HEK293T (cell line): Measurements from ENCODE around the gene TRERF1.

ENCODE experiments used
- CTCF ChIA-PET: fragments of 350-600 bp; formaldehyde crosslinking; extraction: SDS; loops from one replicate; lab custom pipeline; 2021; ENCODE audit warnings: antibody characterized with exemption, inconsistent platforms; lab: Yijun Ruan, JAX
- POLR2A ChIA-PET: fragments of 350-600 bp; formaldehyde crosslinking; extraction: SDS; loops from one replicate; lab custom pipeline; 2020; ENCODE audit warnings: antibody characterized with exemption, inconsistent platforms; lab: Yijun Ruan, JAX
- DNase-seq: peaks from one replicate; pipeline ENCODE4 v3.0.0; 2012; ENCODE audit warnings: mixed read lengths; ENCODE audit errors: extremely low spot score
- ARNT ChIP-seq: fragments of 450-650 bp; IDR thresholded peaks from 2 replicates; pipeline ENCODE4 v1.6.1; 2017; ENCODE audit warnings: mild to moderate bottlenecking
- BHLHE40 ChIP-seq: fragments of 450-650 bp; IDR thresholded peaks from 2 replicates; pipeline ENCODE4 v1.6.1; 2016; ENCODE audit warnings: mild to moderate bottlenecking, moderate library complexity, borderline replicate concordance
- CTBP1 ChIP-seq: fragments of 450-650 bp; IDR thresholded peaks from 2 replicates; pipeline ENCODE4 v1.6.1; 2016; ENCODE audit warnings: borderline replicate concordance
- ELF4 ChIP-seq: fragments of 450-650 bp; IDR thresholded peaks from 2 replicates; pipeline ENCODE4 v1.6.1; 2017; ENCODE audit warnings: antibody characterized with exemption
- FOXA1 ChIP-seq: fragments of 450-650 bp; IDR thresholded peaks from 2 replicates; pipeline ENCODE4 v1.6.1; 2016; ENCODE audit warnings: mild to moderate bottlenecking
- FOXK2 ChIP-seq: fragments of 450-650 bp; IDR thresholded peaks from 2 replicates; pipeline ENCODE4 v1.6.1; 2016; ENCODE audit warnings: mild to moderate bottlenecking
- FOXM1 ChIP-seq: fragments of 450-650 bp; IDR thresholded peaks from 2 replicates; pipeline ENCODE4 v1.6.1; 2017; ENCODE audit warnings: mild to moderate bottlenecking, borderline replicate concordance
- HDGF ChIP-seq: fragments of 450-650 bp; IDR thresholded peaks from 2 replicates; pipeline ENCODE4 v1.6.1; 2017; ENCODE audit warnings: antibody characterized with exemption, borderline replicate concordance
- L3MBTL2 ChIP-seq: fragments of 450-650 bp; conservative IDR thresholded peaks from 2 replicates; pipeline ENCODE4 v1.6.1; 2016; ENCODE audit warnings: mild to moderate bottlenecking
- LEF1 ChIP-seq: fragments of 450-650 bp; IDR thresholded peaks from 2 replicates; pipeline ENCODE4 v1.6.1; 2017; ENCODE audit warnings: mild to moderate bottlenecking, borderline replicate concordance
- NFRKB ChIP-seq: fragments of 450-650 bp; IDR thresholded peaks from 2 replicates; pipeline ENCODE4 v1.6.1; 2016; ENCODE audit warnings: mild to moderate bottlenecking, moderate library complexity
- SP1 ChIP-seq: fragments of 450-650 bp; IDR thresholded peaks from 2 replicates; pipeline ENCODE4 v1.6.1; 2017
- SUZ12 ChIP-seq: fragments of 450-650 bp; IDR thresholded peaks from 2 replicates; pipeline ENCODE4 v1.6.1; 2016; ENCODE audit warnings: mild to moderate bottlenecking
- TARDBP ChIP-seq: fragments of 450-650 bp; IDR thresholded peaks from 2 replicates; pipeline ENCODE4 v1.6.1; 2016
- ZNF384 ChIP-seq: fragments of 450-650 bp; IDR thresholded peaks from 2 replicates; pipeline ENCODE4 v1.6.1; 2016
- TF ChIP-seq, protein P1 (sequence below): fragments of 450-650 bp; IDR thresholded peaks from 2 replicates; pipeline ENCODE4 v1.6.1; 2016

TRERF1 gene

DNA sequence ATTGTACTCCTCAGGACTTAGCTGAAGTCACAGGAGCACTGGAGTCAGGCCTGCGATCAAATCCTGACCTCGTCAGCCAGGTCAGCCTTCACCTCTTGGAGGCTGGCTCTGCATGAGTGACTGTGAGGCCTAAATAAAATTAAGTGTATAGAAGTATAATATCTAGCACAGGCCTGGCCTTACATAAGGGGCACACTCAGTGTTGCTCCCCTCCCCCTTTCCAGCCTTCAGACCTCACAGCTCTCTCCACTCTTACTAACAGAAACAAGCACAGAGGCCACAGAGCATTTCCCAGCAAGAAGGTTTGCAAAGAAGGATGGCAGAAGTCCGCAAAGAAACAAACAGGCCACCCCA lies 84.8 kb downstream of the TRERF1 start:
- TF ChIP-seq TARDBP (no peak), ZNF384 (no peak), NFRKB (no peak), FOXM1 (no peak), L3MBTL2 (no peak), LEF1 (no peak), ARNT (no peak)
- ChIA-PET POLR2A (no interaction called here), CTCF (no interaction called here)
- no peak for DNase-seq

DNA sequence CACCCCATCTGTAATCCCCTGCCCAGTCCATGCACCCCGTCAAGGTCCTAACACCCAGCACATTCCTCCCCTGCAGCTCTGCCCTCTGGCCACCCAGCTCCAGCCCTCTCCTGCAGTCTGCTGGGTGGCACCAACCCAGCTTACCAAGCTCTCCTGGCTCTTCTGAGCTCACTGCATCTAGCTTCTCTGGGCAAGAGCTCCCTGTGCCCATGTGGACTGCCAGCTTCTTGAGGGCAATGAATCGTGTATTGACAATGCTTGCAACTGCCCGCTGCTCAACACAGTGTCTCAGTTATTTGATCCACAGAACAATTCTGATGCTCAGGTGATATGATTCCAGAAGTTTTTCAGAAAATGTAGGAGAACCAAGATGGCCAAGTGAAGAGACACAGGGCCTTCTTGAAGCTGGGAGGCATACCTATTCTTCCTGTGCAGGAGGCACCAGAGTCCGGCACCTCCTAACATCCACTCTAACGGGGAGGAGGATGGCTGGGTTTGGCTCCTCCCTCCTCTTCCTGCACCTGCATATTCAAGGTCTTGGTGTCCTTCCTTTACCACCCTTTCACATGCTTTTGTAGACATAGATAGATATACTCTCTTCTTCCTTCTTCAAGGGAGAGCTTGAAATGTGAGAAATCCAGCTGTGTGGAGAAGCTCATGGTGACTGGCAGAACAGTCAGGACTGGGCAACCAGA lies 85.6 kb downstream of the TRERF1 start:
- CTCF ChIA-PET, result no interaction called here
- TF ChIP-seq TARDBP (no peak), SP1 (no peak), L3MBTL2 (no peak), HDGF (no peak), ZNF384 (no peak), LEF1 (no peak), ELF4 (no peak), CTBP1 (no peak), NFRKB (no peak), FOXM1 (no peak), FOXA1 (no peak), SUZ12 (no peak), FOXK2 (no peak), ARNT (no peak), BHLHE40 (no peak)
- TF ChIP-seq, protein P1, sequence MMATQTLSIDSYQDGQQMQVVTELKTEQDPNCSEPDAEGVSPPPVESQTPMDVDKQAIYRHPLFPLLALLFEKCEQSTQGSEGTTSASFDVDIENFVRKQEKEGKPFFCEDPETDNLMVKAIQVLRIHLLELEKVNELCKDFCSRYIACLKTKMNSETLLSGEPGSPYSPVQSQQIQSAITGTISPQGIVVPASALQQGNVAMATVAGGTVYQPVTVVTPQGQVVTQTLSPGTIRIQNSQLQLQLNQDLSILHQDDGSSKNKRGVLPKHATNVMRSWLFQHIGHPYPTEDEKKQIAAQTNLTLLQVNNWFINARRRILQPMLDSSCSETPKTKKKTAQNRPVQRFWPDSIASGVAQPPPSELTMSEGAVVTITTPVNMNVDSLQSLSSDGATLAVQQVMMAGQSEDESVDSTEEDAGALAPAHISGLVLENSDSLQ, result no peak
- no peak for DNase-seq
- POLR2A ChIA-PET, result no interaction called here

DNA sequence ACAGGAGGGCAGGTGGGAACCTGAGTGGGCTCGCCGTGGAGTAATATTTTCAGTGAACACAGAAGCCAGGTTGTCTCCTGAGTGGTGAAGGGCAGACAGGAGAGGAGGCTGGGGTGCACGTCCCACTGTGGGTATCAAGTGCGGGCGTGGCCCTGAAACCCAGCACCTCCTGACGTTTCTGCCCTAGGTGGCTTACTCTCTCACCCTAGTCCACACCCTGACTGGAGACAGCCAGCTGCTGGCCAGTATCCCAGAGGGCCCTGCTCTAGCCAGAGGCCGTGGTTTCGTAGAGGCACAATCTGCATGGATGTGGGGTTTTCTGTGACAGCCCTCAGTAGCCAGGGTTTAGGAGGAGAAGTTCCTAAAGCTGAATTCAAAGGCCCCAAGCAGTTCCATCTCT lies 86.7 kb downstream of the TRERF1 start:
- ChIA-PET POLR2A (no interaction called here), CTCF (no interaction called here)
- TF ChIP-seq FOXK2 (no peak), BHLHE40 (no peak)
- DNase-seq, result no peak

DNA sequence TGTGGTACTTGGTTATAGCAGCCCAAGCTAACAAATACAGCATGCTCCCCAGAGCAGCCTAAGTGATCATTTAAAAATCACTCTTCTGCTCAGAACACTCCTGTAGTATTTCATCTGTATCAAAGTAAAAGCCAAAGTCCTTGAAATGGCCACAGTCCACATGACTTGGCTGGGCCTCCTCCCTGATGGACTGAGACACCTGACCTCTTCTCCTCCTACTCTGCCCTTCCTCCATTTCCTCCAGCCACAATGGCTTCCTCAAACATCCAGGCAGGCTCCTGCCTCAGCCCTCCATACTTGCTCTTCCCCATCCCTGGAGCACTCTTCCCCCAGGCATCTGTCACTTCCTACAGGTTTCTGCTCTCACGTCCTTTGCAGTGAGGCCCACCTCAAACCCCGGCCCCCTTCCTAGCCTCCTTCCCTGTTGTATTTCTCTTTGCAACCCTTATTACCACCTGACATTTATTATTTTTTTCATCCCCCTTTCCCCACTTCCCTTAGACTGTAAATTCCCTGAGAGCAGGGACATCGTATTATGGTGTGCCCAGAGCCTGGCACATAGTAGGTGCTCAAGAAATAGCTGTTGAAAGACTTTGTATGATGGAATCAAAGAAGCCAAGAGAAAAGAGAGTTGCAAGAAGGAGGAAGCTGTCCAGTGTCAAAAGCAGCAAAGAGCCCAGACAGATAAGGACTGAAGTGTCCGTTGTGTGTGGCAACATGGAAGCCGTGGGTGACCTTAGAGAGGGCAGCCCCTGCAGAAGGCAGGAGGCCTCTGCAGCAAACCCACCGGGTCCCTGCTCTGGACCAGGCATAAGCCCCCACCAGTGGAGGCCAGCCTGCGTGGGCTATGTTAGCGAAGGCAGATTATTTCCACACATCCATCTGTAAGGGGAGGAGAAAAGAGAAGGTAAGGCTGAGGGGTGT lies 87.5 kb downstream of the TRERF1 start:
- ChIA-PET POLR2A (no interaction called here), CTCF (no interaction called here)
- TF ChIP-seq FOXK2 (no peak), SP1 (no peak), FOXA1 (no peak), ELF4 (no peak), ARNT (no peak), TARDBP (no peak), SUZ12 (no peak), NFRKB (no peak)
- TF ChIP-seq, protein P1, result no peak
- no peak for DNase-seq

DNA sequence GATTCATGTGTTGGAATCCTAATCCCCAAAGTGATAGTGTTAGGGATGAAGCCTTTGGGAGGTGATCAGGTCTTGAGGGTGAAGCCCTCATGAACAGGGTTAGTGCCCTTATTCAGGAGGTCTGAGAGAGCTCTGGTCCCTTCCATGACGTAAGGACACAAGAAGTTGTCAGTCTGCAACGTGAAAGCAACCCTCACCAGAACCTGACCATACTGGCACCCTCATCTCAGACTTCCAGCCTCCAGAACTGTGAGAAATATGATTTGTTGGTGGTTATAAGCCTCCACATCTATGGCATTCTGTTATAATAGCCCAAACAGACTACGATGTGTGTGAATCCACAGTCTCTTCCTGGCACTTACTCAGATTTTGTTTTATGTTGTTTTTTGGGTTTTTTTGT lies 90.7 kb downstream of the TRERF1 start:
- POLR2A ChIA-PET, result no interaction called here
- CTCF ChIA-PET, result no interaction called here
- DNase-seq, result no peak
- no peak for TF ChIP-seq L3MBTL2
- TF ChIP-seq ARNT, result no peak
- TF ChIP-seq TARDBP, result no peak
- TF ChIP-seq CTBP1, result no peak
- TF ChIP-seq SP1, result no peak
- no peak for TF ChIP-seq FOXA1
- TF ChIP-seq NFRKB, result no peak
- no peak for TF ChIP-seq FOXM1

DNA sequence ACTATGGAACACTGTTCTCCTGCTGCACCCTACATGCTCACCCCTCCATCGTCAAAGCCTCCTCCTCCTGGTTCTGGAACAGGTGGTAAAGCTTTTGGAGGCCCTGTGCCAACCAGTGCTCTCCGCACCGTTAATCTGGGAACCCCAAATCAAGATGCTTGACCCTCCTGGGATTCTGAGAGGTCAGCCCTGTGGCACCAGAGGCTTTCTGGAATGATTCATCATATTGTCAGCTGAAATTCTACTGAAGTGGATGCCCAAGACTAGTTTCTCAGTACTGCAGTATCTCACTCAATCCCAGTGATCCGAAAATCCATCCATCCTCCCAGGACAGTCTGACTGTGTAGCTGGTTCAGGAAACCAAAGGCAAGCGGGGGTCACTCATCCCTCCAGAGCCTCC lies 92.7 kb downstream of the TRERF1 start:
- CTCF ChIA-PET, result interaction anchor here (0.6 kb wide), 1 partner anchor 189 kb away, joined by 3 read pairs; no protein-coding TSS in a partner anchor
- POLR2A ChIA-PET, result no interaction called here
- TF ChIP-seq ARNT (no peak), ZNF384 (no peak), TARDBP (no peak)
- DNase-seq, result no peak

DNA sequence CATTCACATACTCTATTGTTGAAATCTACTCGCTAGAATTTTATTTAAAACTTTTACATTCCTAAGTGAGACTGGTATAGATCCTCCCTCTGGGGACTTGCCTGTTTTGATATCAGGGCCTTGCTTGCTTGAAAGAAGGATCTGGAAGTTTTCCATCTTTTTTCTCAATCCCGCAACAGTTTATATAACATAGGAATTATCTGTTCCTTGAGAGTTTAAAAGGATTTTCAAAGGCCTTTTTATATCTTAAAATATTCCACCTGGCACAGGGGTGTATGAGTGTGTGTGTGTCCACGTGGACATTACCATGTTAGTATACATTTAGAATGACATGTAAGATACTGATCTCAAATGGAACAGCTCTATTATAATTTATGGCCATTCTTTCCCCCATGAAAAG lies 96.3 kb downstream of the TRERF1 start:
- ChIA-PET POLR2A (no interaction called here), CTCF (no interaction called here)
- no peak for DNase-seq
- TF ChIP-seq SP1 (no peak), LEF1 (no peak), FOXM1 (no peak), HDGF (no peak), BHLHE40 (no peak), ZNF384 (no peak), SUZ12 (no peak), FOXA1 (no peak), TARDBP (no peak), L3MBTL2 (no peak), CTBP1 (no peak), ELF4 (no peak), ARNT (no peak), NFRKB (no peak), FOXK2 (no peak)
- TF ChIP-seq, protein P1, result no peak
